ENCODE measurements around the gene L2HGDH. TPM values are rescaled to one million over a fixed set of nuclear protein-coding genes. Genes with fewer than 3 reads are reported as not detected.

The L2HGDH gene
- total RNA-seq, 1 experiment from 2014 or later: 16.9 TPM

DNA sequence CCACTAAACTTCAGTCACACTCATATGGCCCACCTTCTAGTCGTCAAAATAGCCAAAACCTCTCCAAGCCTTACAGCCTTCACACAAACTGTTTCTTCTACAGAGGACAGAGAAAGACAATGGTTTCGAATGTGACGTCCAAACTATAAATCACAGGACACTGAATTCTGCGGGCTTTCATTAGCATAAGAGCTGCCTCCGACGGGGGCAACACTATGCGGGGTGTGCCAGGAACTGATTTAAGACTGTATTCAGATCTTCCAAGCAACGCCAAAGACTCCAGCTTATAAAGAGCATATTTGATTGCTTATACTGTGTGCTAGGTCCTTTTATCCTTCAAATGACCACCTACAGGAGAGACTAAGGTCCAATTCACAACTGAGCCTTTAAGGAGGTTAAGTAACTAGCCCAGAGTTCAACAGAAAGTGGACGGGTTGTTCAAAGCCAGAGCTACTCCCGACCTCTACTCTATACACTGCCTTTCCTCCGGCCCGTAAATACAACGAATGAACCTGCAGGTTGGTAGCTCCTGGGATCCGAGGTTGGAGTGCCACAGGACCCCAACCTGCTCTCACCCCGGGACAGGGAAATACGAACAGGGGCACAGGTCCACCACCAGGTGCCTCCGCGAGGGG is 575 bp downstream of the L2HGDH start:
- H3K79me2 ChIP-seq (ENCODE audit: insufficient read depth, low read length): peaks cover 54% of the 10 kb centered on the region
- H2AFZ ChIP-seq (ENCODE audit: low read depth, low read length, poor library complexity, severe bottlenecking): peak overlapping the region; percentile 36
- no peaks in the 10 kb centered on the region for H3K27me3 ChIP-seq (ENCODE audit: insufficient read depth, low read length)
- TF ChIP-seq, protein P1, sequence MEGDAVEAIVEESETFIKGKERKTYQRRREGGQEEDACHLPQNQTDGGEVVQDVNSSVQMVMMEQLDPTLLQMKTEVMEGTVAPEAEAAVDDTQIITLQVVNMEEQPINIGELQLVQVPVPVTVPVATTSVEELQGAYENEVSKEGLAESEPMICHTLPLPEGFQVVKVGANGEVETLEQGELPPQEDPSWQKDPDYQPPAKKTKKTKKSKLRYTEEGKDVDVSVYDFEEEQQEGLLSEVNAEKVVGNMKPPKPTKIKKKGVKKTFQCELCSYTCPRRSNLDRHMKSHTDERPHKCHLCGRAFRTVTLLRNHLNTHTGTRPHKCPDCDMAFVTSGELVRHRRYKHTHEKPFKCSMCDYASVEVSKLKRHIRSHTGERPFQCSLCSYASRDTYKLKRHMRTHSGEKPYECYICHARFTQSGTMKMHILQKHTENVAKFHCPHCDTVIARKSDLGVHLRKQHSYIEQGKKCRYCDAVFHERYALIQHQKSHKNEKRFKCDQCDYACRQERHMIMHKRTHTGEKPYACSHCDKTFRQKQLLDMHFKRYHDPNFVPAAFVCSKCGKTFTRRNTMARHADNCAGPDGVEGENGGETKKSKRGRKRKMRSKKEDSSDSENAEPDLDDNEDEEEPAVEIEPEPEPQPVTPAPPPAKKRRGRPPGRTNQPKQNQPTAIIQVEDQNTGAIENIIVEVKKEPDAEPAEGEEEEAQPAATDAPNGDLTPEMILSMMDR (IDR thresholded peaks at IDR 0.05 in 2 of 3, conservative IDR thresholded peaks at IDR 0.05 in 1 of 3; ENCODE audit: borderline replicate concordance in 1 of 3, insufficient read depth in 1 of 3, low read depth in 2 of 3, low read length in 2 of 3): peak in 2 of 3 experiments; percentile 54 to 69; a peak in 4 of 6 replicates
- TF ChIP-seq FOSL1 (IDR thresholded peaks at IDR 0.05; ENCODE audit: low read depth): no peak
- no peaks in the 10 kb centered on the region for H3K9me2 ChIP-seq (ENCODE audit: insufficient read depth)
- intact Hi-C loops (cut with micrococcal nuclease): loop anchor here (10.0 kb wide), 1 partner anchor 447 kb away; no protein-coding TSS in a partner anchor
- peak overlapping the region; percentile 85 for H3K4me2 ChIP-seq (ENCODE audit: low read length)
- H4K20me1 ChIP-seq (ENCODE audit: insufficient read depth): no peaks in the 10 kb centered on the region
- H3K36me3 ChIP-seq (ENCODE audit: control insufficient read depth in 1 of 2, insufficient read depth in 2 of 2, low read length in 2 of 2): no peaks in the 10 kb centered on the region; a peak in 1 of 4 replicates
- peak overlapping the region; percentile 84 for H3K27ac ChIP-seq (ENCODE audit: low read depth, low read length)
- ChIA-PET CTCF (interaction anchor here (1.5 kb wide), 1 partner anchor 9 kb away, joined by 8 read pairs; no protein-coding TSS in a partner anchor), POLR2A (interaction anchor here (0.8 to 1.6 kb wide), 3 partner anchors 10 to 725 kb away, joined by 3 to 7 read pairs (median 3); partner anchors contain the start of gene RPS29), RAD21 (ENCODE audit: low non-redundant PET in 1 of 2, low total read pairs in 2 of 2, uncharacterized antibody in 2 of 2, unreplicated experiment in 2 of 2) (no interaction called here)
- H3K9ac ChIP-seq (ENCODE audit: low read length): peak overlapping the region; percentile 76
- H3K4me3 ChIP-seq (replicated peaks in 1 of 2; ENCODE audit: low read depth in 1 of 2, low read length in 2 of 2): peak overlapping the region; percentile 76 to 87
- H3K4me1 ChIP-seq (ENCODE audit: control insufficient read depth in 1 of 2, insufficient read depth in 2 of 2, low read length in 2 of 2): peaks cover 0 to 27% of the 10 kb centered on the region in 2 experiments; a peak in 3 of 4 replicates
- DNase-seq (ENCODE audit: low read depth, low spot score) (no peak), ATAC-seq (no peak)
- 0 out of 4 replicates have a peak, but pooled peaks cover 0 to 3% of the 10 kb centered on the region in 2 experiments for H3K9me3 ChIP-seq (ENCODE audit: control insufficient read depth in 1 of 2, insufficient read depth in 1 of 2, low read depth in 1 of 2, low read length in 2 of 2)
- BruUV-seq (replicated peaks): TSS peak; percentile 84

DNA sequence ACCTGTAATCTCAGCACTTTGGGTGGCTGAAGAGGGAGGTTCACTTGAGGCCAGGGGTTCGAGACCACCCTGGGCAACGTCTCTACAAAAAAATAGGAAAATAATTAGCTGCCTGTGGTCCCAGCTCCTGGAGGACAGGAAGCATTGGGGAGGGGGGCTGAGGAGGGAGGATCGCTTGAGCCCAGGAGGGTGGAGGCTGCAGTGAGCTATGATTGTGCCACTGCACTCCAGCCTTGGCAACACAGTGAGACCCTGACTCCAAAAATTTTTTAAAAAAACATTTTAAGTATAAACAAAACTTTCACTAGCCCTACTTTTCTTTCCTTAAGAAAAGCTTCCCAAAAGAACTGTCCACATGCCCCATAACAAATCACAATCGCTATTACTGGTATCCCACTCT is 1.6 kb downstream of the L2HGDH start:
- RAD21 ChIA-PET (ENCODE audit: low non-redundant PET in 1 of 2, low total read pairs in 2 of 2, uncharacterized antibody in 2 of 2, unreplicated experiment in 2 of 2): interaction anchor here in 1 of 2 experiments (0.6 kb wide), 2 partner anchors 84 to 343 kb away, joined by 3 read pairs; no protein-coding TSS in a partner anchor

More for the DNA sequence above, 1.6 kb downstream of the L2HGDH start:
- ChIA-PET POLR2A (no interaction called here), CTCF (interaction anchor here (0.9 to 1.1 kb wide), 2 partner anchors 11 to 448 kb away, joined by 3 to 4 read pairs; no protein-coding TSS in a partner anchor)
- Histone ChIP-seq H3K27me3 (ENCODE audit: insufficient read depth, low read length) (no peaks in the 10 kb centered on the region), H3K9me3 (ENCODE audit: control insufficient read depth in 1 of 2, insufficient read depth in 1 of 2, low read depth in 1 of 2, low read length in 2 of 2) (0 out of 4 replicates have a peak, but pooled peaks cover 0 to 3% of the 10 kb centered on the region in 2 experiments), H3K4me3 (replicated peaks in 1 of 2; ENCODE audit: low read depth in 1 of 2, low read length in 2 of 2) (no peak overlapping the region), H3K4me1 (ENCODE audit: control insufficient read depth in 1 of 2, insufficient read depth in 2 of 2, low read length in 2 of 2) (peaks cover 0 to 27% of the 10 kb centered on the region in 2 experiments; a peak in 3 of 4 replicates), H3K79me2 (ENCODE audit: insufficient read depth, low read length) (peaks cover 62% of the 10 kb centered on the region), H3K27ac (ENCODE audit: low read depth, low read length) (no peak overlapping the region), H2AFZ (ENCODE audit: low read depth, low read length, poor library complexity, severe bottlenecking) (no peak overlapping the region), H4K20me1 (ENCODE audit: insufficient read depth) (no peaks in the 10 kb centered on the region), H3K4me2 (ENCODE audit: low read length) (peak overlapping the region; percentile 85), H3K9me2 (ENCODE audit: insufficient read depth) (no peaks in the 10 kb centered on the region), H3K36me3 (ENCODE audit: control insufficient read depth in 1 of 2, insufficient read depth in 2 of 2, low read length in 2 of 2) (no peaks in the 10 kb centered on the region; a peak in 1 of 4 replicates), H3K9ac (ENCODE audit: low read length) (no peak overlapping the region)
- BruUV-seq (replicated peaks): no TSS peak
- ATAC-seq (no peak), DNase-seq (ENCODE audit: low read depth, low spot score) (no peak)
- intact Hi-C loops (cut with micrococcal nuclease): loop anchor here (10.0 kb wide), 1 partner anchor 446 kb away; no protein-coding TSS in a partner anchor
- no peak for TF ChIP-seq SP1 (IDR thresholded peaks at IDR 0.05; ENCODE audit: low read depth)
- no peak for TF ChIP-seq JUND (IDR thresholded peaks at IDR 0.05)
- no peak for TF ChIP-seq FOSL1 (IDR thresholded peaks at IDR 0.05; ENCODE audit: low read depth)
- TF ChIP-seq, protein P2, sequence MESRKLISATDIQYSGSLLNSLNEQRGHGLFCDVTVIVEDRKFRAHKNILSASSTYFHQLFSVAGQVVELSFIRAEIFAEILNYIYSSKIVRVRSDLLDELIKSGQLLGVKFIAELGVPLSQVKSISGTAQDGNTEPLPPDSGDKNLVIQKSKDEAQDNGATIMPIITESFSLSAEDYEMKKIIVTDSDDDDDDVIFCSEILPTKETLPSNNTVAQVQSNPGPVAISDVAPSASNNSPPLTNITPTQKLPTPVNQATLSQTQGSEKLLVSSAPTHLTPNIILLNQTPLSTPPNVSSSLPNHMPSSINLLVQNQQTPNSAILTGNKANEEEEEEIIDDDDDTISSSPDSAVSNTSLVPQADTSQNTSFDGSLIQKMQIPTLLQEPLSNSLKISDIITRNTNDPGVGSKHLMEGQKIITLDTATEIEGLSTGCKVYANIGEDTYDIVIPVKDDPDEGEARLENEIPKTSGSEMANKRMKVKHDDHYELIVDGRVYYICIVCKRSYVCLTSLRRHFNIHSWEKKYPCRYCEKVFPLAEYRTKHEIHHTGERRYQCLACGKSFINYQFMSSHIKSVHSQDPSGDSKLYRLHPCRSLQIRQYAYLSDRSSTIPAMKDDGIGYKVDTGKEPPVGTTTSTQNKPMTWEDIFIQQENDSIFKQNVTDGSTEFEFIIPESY (IDR thresholded peaks at IDR 0.05; ENCODE audit: extremely low read depth, insufficient replicate concordance, low read length): no peak
- TF ChIP-seq SRF (IDR thresholded peaks at IDR 0.05; ENCODE audit: low read depth): no peak
- no peak for TF ChIP-seq POLR2AphosphoS5 (IDR thresholded peaks at IDR 0.05; ENCODE audit: low read depth, low read length)
- TF ChIP-seq ZFX (IDR thresholded peaks at IDR 0.05): no peak
- no peak for TF ChIP-seq ZNF274 (IDR thresholded peaks at IDR 0.05; ENCODE audit: low read depth, low read length)
- no peak for TF ChIP-seq RAD21 (IDR thresholded peaks at IDR 0.05; ENCODE audit: low read depth)
- TF ChIP-seq EZH2phosphoT487 (IDR thresholded peaks at IDR 0.05; ENCODE audit: borderline replicate concordance): no peak
- no peak for TF ChIP-seq CEBPB (IDR thresholded peaks at IDR 0.05; ENCODE audit: low read depth)
- TF ChIP-seq, protein P3, sequence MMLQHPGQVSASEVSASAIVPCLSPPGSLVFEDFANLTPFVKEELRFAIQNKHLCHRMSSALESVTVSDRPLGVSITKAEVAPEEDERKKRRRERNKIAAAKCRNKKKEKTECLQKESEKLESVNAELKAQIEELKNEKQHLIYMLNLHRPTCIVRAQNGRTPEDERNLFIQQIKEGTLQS (IDR thresholded peaks at IDR 0.05): no peak

Measured in HCT116 (cell line).